Lower lobe of right lung (tissue), 2 donors: Measurements from ENCODE around the gene HMGA1. TPM values are rescaled to one million over a fixed set of nuclear protein-coding genes. Genes with fewer than 3 reads are reported as not detected.

ENCODE experiments used
- ATAC-seq, 2 donors: fragments of 200-7000 bp; cut with Tn5 transposase; one replicate each; pipeline ENCODE4 v1.9.1; 2020 to 2022; ENCODE audit warnings: mild to moderate bottlenecking in 2 of 2, moderate library complexity in 2 of 2
- DNase-seq: peaks from one replicate; pipeline ENCODE4 v3.0.0-alpha.2; 2020
- H3K27ac ChIP-seq: fragments of 200-600 bp; one replicate; pipeline ENCODE4 v1.8.0; 2022
- H3K27me3 ChIP-seq: fragments of 200-600 bp; one replicate; pipeline ENCODE4 v1.8.0; 2022; ENCODE audit warnings: low read depth
- H3K36me3 ChIP-seq: fragments of 200-600 bp; one replicate; pipeline ENCODE4 v1.8.0; 2022; ENCODE audit warnings: mild to moderate bottlenecking
- H3K4me1 ChIP-seq: fragments of 200-600 bp; one replicate; pipeline ENCODE4 v1.8.0; 2022
- H3K4me3 ChIP-seq: fragments of 200-600 bp; one replicate; pipeline ENCODE4 v1.8.0; 2022; ENCODE audit warnings: mild to moderate bottlenecking
- H3K9me3 ChIP-seq: fragments of 200-600 bp; one replicate; pipeline ENCODE4 v1.8.0; 2022
- intact Hi-C: fragments of 100-400 bp; cut with DNase I; formaldehyde crosslinking; loops from one replicate; pipeline ENCODE4 v1.11.0; 2022
- total RNA-seq: library from RNA; stranded (reverse); fragmentation: NEBNext Ultra II Directional; extraction: Animal tissue kit (Norgen Biotek cat#: 25700); gene quantifications from one replicate; pipeline ENCODE4 v1.2.1, GENCODE V29; 2021
- TF ChIP-seq, protein P1 (sequence below): fragments of 200-600 bp; IDR thresholded peaks from one replicate; pipeline ENCODE4 v1.8.0; 2022; ENCODE audit warnings: antibody characterized with exemption, mild to moderate bottlenecking
- donor health status: DM: no; HTN: yes; CAD: no; lungs with severe emphysema.

Gene HMGA1
- total RNA-seq, 1 donor from 2014 or later = 63.5 TPM

DNA sequence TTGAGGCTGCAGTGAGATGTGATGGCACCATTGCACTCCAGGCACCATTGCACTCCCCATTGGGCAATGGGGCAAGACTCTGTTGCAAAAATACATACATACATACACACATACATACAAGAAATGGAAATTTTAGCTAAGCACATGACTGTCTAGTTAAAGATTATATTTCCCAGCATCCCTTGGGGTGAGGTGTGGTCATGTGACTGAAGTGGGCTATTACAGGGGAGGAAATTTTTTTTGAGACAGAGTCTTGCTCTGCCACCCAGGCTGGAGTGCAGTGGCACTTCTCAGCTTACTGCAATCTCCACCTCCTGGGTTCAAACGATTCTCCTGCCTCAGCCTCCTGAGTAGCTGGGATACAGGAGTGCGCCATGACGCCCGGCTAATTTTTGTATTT, 32.0 kb upstream of the HMGA1 start:
- no peaks in the 10 kb centered on the region for H3K4me1 ChIP-seq
- no peaks in the 10 kb centered on the region for H3K9me3 ChIP-seq
- no peaks in the 10 kb centered on the region for H3K27me3 ChIP-seq
- no peak overlapping the region for H3K4me3 ChIP-seq
- TF ChIP-seq, protein P1, sequence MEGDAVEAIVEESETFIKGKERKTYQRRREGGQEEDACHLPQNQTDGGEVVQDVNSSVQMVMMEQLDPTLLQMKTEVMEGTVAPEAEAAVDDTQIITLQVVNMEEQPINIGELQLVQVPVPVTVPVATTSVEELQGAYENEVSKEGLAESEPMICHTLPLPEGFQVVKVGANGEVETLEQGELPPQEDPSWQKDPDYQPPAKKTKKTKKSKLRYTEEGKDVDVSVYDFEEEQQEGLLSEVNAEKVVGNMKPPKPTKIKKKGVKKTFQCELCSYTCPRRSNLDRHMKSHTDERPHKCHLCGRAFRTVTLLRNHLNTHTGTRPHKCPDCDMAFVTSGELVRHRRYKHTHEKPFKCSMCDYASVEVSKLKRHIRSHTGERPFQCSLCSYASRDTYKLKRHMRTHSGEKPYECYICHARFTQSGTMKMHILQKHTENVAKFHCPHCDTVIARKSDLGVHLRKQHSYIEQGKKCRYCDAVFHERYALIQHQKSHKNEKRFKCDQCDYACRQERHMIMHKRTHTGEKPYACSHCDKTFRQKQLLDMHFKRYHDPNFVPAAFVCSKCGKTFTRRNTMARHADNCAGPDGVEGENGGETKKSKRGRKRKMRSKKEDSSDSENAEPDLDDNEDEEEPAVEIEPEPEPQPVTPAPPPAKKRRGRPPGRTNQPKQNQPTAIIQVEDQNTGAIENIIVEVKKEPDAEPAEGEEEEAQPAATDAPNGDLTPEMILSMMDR = no peak
- intact Hi-C loops = no loop called here
- no peaks in the 10 kb centered on the region for H3K36me3 ChIP-seq
- ATAC-seq = no peak
- no peak for DNase-seq
- H3K27ac ChIP-seq = no peak overlapping the region

DNA sequence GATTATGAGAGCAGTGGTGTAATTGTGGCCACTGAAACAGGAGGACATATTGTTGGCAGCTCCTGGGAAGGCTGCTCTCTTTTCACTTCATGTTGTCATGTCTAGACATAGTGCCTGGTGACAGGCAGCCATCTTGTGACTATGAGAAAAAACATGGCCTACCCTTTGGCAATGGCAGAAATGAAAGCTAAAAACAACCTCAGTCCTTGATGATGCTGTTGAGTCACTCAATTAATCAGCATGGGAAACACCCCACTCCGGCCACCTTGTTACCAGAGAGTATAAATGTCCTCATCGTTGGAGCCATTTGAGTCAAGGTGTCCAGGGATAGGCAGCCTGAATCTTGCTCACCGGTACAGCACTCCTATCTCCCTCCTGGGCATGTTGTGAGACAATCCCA, 31.2 kb upstream of the HMGA1 start:
- no peak overlapping the region for H3K27ac ChIP-seq
- no peak for DNase-seq
- intact Hi-C loops = no loop called here
- H3K27me3 ChIP-seq = no peaks in the 10 kb centered on the region
- no peak overlapping the region for H3K4me3 ChIP-seq
- H3K36me3 ChIP-seq = no peaks in the 10 kb centered on the region
- no peak for ATAC-seq
- no peaks in the 10 kb centered on the region for H3K4me1 ChIP-seq
- H3K9me3 ChIP-seq = no peaks in the 10 kb centered on the region
- TF ChIP-seq, protein P1 = no peak

DNA sequence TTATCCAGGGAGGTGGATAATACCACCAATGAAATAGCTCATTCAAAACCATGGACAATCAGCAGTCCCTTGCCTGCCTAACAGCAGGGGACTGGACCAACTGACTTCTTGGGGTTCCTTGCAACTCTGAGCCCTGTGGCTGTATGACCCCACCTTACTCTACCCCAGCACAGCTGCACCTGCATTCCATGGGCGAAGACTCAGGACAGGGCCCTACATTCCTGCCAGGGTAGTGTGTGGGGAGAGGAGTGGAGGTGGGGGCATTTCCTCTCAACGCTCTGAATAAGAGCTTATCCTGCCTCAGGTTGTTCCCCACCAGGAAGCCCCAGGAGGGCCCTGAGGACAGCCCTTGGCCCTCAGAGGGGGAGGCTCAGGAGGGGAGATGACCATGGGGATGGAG, 30.8 kb upstream of the HMGA1 start:
- DNase-seq = no peak
- H3K27ac ChIP-seq = no peak overlapping the region
- H3K36me3 ChIP-seq = no peaks in the 10 kb centered on the region
- TF ChIP-seq, protein P1 = no peak
- H3K9me3 ChIP-seq = no peaks in the 10 kb centered on the region
- no peak overlapping the region for H3K4me3 ChIP-seq
- H3K4me1 ChIP-seq = no peaks in the 10 kb centered on the region
- intact Hi-C loops = no loop called here
- no peak for ATAC-seq
- no peaks in the 10 kb centered on the region for H3K27me3 ChIP-seq

DNA sequence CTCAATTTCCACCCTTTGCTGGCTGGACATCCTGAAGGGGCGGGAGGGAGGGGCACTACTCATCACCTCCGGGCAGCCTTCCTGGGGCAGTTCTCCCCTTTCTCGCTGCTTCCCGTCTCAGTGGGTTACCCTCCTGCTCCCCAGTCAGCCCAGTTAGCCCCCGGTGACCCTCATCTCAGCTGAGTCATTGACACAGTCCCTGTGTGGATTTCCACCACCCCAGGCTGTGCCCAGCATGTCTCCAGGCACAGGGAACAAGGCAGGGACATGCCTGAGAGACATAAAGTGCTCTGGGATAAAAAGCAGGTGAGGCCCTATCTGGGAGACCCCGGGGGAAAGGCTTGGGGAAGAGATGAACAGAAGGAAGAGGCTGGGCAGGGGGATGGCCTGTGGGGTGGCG, 29.9 kb upstream of the HMGA1 start:
- no peaks in the 10 kb centered on the region for H3K27me3 ChIP-seq
- intact Hi-C loops = no loop called here
- ATAC-seq = peak in 1 of 2 donors; percentile 34

DNA sequence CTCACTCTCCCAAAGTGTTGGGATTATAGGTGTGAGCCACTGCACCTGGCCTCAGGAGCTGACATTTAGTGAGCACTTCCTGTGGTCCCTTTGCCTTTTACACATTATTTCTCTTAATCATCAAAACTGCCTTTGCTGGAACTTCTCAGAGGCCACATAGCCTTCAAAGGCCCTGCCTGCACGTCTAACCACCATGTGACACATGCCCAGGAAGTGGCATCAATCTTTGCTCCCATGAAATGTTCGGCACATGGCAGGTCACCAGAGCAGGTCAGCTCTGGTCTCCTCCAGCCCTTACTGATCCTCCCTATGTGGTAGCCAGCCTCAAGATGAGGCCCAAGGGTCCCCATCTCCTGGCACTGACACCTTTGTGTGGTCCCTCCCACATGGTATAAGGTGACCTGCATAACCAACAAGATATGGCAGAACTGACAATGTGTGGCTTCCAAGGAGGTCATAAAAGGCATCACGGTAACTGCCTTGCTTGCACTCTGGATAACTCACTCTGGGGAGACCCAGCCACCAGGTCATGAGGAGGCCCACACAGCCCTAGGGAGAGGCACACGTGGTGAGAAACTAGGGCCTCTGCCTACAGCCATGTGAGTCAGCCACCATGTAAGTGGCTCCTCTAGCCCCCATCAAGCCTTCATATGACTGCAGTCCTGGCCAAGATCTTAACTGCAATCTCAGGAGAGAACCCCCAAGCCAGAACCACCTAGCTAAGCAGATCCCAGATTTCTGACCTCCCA, 28.8 kb upstream of the HMGA1 start:
- no peaks in the 10 kb centered on the region for H3K4me1 ChIP-seq
- peak in 1 of 2 donors; percentile 23 for ATAC-seq
- H3K27ac ChIP-seq = no peak overlapping the region
- TF ChIP-seq, protein P1 = no peak
- no peak overlapping the region for H3K4me3 ChIP-seq
- H3K36me3 ChIP-seq = no peaks in the 10 kb centered on the region
- no peaks in the 10 kb centered on the region for H3K27me3 ChIP-seq
- no peaks in the 10 kb centered on the region for H3K9me3 ChIP-seq
- DNase-seq = no peak
- intact Hi-C loops = no loop called here

More for the DNA sequence above, 29.9 kb upstream of the HMGA1 start:
- Histone ChIP-seq H3K9me3 (no peaks in the 10 kb centered on the region), H3K36me3 (no peaks in the 10 kb centered on the region), H3K4me3 (no peak overlapping the region), H3K27ac (no peak overlapping the region), H3K4me1 (no peaks in the 10 kb centered on the region)
- TF ChIP-seq, protein P1 = no peak
- no peak for DNase-seq
